DND-41 (cell line): ENCODE data around the gene TMEM202.

ENCODE experiments used
- ATAC-seq: fragments of 200-7000 bp; cut with Tn5 transposase; 3 replicates; pipeline ENCODE4 v1.9.1; 2021; ENCODE audit warnings: low read depth; ENCODE audit not compliant: insufficient read depth
- DNase-seq: peaks from one replicate; pipeline ENCODE4 v3.0.0-alpha.2; 2020
- H2AFZ ChIP-seq: 2 replicates; pipeline ENCODE4 v1.6.0; 2012; ENCODE audit warnings: low read depth, low read length
- H3K27ac ChIP-seq: 2 replicates; pipeline ENCODE4 v1.5.1; 2012; ENCODE audit warnings: low read length, inconsistent platforms
- H3K27me3 ChIP-seq: fragments of 200-600 bp; sonication (generic); 2 replicates; pipeline ENCODE4 v1.6.0; 2012; ENCODE audit warnings: low read length, mild to moderate bottlenecking, inconsistent platforms; ENCODE audit not compliant: insufficient read depth, poor library complexity
- H3K36me3 ChIP-seq: 2 replicates; pipeline ENCODE4 v1.5.1; 2012; ENCODE audit warnings: low read length, inconsistent platforms; ENCODE audit not compliant: insufficient read depth
- H3K4me1 ChIP-seq: 2 replicates; pipeline ENCODE4 v1.5.1; 2012; ENCODE audit warnings: mild to moderate bottlenecking, low read length; ENCODE audit not compliant: insufficient read depth
- H3K4me2 ChIP-seq: 2 replicates; pipeline ENCODE4 v1.6.0; 2012; ENCODE audit warnings: mild to moderate bottlenecking, moderate library complexity, low read length, inconsistent platforms; ENCODE audit not compliant: insufficient read depth
- H3K4me3 ChIP-seq, 2 experiments: fragments of 200-600 bp in 1 of 2; shearing (Covaris generic) in 1 of 2; 2 replicates each; pipeline ENCODE4 v1.5.1; 2012 to 2016; ENCODE audit warnings: inconsistent platforms in 2 of 2, low read length in 2 of 2, mild to moderate bottlenecking in 2 of 2, low read depth in 1 of 2, moderate library complexity in 1 of 2
- H3K79me2 ChIP-seq: 2 replicates; pipeline ENCODE4 v1.6.0; 2012; ENCODE audit warnings: low read length, inconsistent platforms; ENCODE audit not compliant: insufficient read depth
- H3K9ac ChIP-seq: 2 replicates; pipeline ENCODE4 v1.6.0; 2012; ENCODE audit warnings: low read depth, mild to moderate bottlenecking, inconsistent platforms, low read length, moderate library complexity
- H3K9me3 ChIP-seq: 2 replicates; pipeline ENCODE4 v1.5.1; 2012; ENCODE audit warnings: low read length, moderate library complexity, mild to moderate bottlenecking, inconsistent platforms; ENCODE audit not compliant: insufficient read depth, severe bottlenecking
- H4K20me1 ChIP-seq: 2 replicates; pipeline ENCODE4 v1.6.0; 2012; ENCODE audit warnings: low read length; ENCODE audit not compliant: insufficient read depth
- CTCF ChIP-seq: IDR thresholded peaks from 2 replicates; pipeline ENCODE4 v1.5.1; 2012; ENCODE audit warnings: borderline replicate concordance, low read length, moderate library complexity, mild to moderate bottlenecking; ENCODE audit not compliant: poor library complexity, severe bottlenecking; ENCODE audit errors: extremely low read depth
- EZH2 ChIP-seq: IDR thresholded peaks from 3 replicates; pipeline ENCODE4 v1.6.1; 2012; ENCODE audit warnings: borderline replicate concordance, low read depth, mild to moderate bottlenecking, moderate library complexity, low read length, inconsistent platforms; ENCODE audit not compliant: severe bottlenecking

Gene TMEM202

GRCh38 chr15:72358121-72358520 lies 40.0 kb upstream of the TMEM202 start:
- Histone ChIP-seq H3K9ac (no peak overlapping the region), H3K4me3 (no peak overlapping the region), H3K9me3 (no peaks in the 10 kb centered on the region), H3K4me2 (no peak overlapping the region), H3K4me1 (no peaks in the 10 kb centered on the region), H4K20me1 (peaks cover 21% of the 10 kb centered on the region), H2AFZ (no peak overlapping the region), H3K36me3 (peaks cover 33% of the 10 kb centered on the region), H3K27me3 (no peaks in the 10 kb centered on the region), H3K79me2 (peaks cover 34% of the 10 kb centered on the region; the same call in 1 of the 2 replicates), H3K27ac (no peak overlapping the region)
- no peak for DNase-seq
- no peak for TF ChIP-seq CTCF
- no peak for TF ChIP-seq EZH2
- ATAC-seq, result no peak

GRCh38 chr15:72358650-72359171 lies 39.4 kb upstream of the TMEM202 start:
- DNase-seq (no peak), ATAC-seq (no peak)
- H4K20me1 ChIP-seq, result peaks cover 24% of the 10 kb centered on the region
- H3K4me3 ChIP-seq, result no peak overlapping the region
- H3K4me1 ChIP-seq, result no peaks in the 10 kb centered on the region
- no peak overlapping the region for H3K27ac ChIP-seq
- no peak overlapping the region for H2AFZ ChIP-seq
- H3K36me3 ChIP-seq, result peaks cover 27% of the 10 kb centered on the region
- TF ChIP-seq EZH2 (no peak), CTCF (no peak)
- H3K27me3 ChIP-seq, result no peaks in the 10 kb centered on the region
- no peaks in the 10 kb centered on the region for H3K9me3 ChIP-seq
- peaks cover 39% of the 10 kb centered on the region; the same call in 1 of the 2 replicates for H3K79me2 ChIP-seq
- H3K4me2 ChIP-seq, result no peak overlapping the region
- no peak overlapping the region for H3K9ac ChIP-seq

DNA sequence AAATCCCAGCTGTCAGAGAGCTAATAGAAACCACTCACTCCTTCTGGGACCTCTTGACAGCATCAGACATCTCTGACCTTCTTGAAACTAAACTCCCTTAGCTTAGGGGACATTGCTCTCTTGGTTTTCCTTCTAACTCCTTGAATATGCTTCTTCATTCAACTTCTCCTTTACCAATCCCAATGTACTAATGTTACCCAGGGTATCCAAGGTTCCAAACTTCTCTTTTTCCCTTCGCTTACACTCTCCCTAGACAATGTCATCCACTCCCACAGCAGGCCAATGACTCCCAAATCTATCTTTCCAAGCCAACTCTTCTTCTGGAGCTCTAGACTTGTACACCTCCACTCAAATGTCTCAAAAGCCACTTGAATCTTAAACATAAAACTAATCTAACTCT lies 36.9 kb upstream of the TMEM202 start:
- peaks cover 7% of the 10 kb centered on the region for H3K4me1 ChIP-seq
- peaks cover 5% of the 10 kb centered on the region for H3K36me3 ChIP-seq
- peaks cover 24% of the 10 kb centered on the region for H4K20me1 ChIP-seq
- peaks cover 42% of the 10 kb centered on the region; the same call in 1 of the 2 replicates for H3K79me2 ChIP-seq
- no peaks in the 10 kb centered on the region for H3K27me3 ChIP-seq
- TF ChIP-seq EZH2 (no peak), CTCF (no peak)
- ATAC-seq, result no peak
- H3K9me3 ChIP-seq, result no peaks in the 10 kb centered on the region
- no peak overlapping the region for H3K27ac ChIP-seq
- no peak overlapping the region for H3K9ac ChIP-seq
- no peak for DNase-seq
- H2AFZ ChIP-seq, result no peak overlapping the region
- H3K4me3 ChIP-seq, result no peak overlapping the region
- H3K4me2 ChIP-seq, result no peak overlapping the region
